Body of pancreas (tissue), 4 donors: ENCODE results near the gene PNMA8B.

ENCODE experiments used
- POLR2A ChIP-seq, 3 donors: fragments of 450-650 bp; IDR thresholded peaks; one replicate each; pipeline ENCODE4 v1.6.1; 2016; ENCODE audit warnings: antibody characterized with exemption in 3 of 3, mild to moderate bottlenecking in 2 of 3
- TF ChIP-seq, protein P1 (sequence below), 7 experiments: fragments of 450-650 bp in 4 of 7; fragments of 200-600 bp in 3 of 7; sonication (generic) in 3 of 7; IDR thresholded peaks; one replicate each; pipeline ENCODE4 v1.5.1; 2016 to 2019; ENCODE audit warnings: antibody characterized with exemption in 7 of 7

GRCh38 chr19:46449228-46449627 is 46.4 kb downstream of the PNMA8B start:
- TF ChIP-seq, protein P1, sequence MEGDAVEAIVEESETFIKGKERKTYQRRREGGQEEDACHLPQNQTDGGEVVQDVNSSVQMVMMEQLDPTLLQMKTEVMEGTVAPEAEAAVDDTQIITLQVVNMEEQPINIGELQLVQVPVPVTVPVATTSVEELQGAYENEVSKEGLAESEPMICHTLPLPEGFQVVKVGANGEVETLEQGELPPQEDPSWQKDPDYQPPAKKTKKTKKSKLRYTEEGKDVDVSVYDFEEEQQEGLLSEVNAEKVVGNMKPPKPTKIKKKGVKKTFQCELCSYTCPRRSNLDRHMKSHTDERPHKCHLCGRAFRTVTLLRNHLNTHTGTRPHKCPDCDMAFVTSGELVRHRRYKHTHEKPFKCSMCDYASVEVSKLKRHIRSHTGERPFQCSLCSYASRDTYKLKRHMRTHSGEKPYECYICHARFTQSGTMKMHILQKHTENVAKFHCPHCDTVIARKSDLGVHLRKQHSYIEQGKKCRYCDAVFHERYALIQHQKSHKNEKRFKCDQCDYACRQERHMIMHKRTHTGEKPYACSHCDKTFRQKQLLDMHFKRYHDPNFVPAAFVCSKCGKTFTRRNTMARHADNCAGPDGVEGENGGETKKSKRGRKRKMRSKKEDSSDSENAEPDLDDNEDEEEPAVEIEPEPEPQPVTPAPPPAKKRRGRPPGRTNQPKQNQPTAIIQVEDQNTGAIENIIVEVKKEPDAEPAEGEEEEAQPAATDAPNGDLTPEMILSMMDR (IDR thresholded peaks at IDR 0.05): no peak
- TF ChIP-seq POLR2A (IDR thresholded peaks at IDR 0.05): no peak
